H1 (cell line): ENCODE results near the gene ISM1. TPM values are rescaled to one million over a fixed set of nuclear protein-coding genes. Genes with fewer than 3 reads are reported as not detected.

Experiments
- CTCF ChIA-PET: fragments of 300-600 bp; sonication (Branson Sonifier 250); formaldehyde crosslinking; loops from one replicate; lab custom pipeline; 2021; ENCODE audit not compliant: partially characterized antibody; lab: Charles Lee
- POLR2A ChIA-PET: fragments of 300-600 bp; sonication (Branson Sonifier 250); formaldehyde crosslinking; loops from one replicate; lab custom pipeline; 2021; ENCODE audit warnings: inconsistent platforms; ENCODE audit not compliant: partially characterized antibody; lab: Charles Lee
- DNase-seq, 2 experiments: peaks; one replicate each; pipeline versions ENCODE4 v3.0.0 to v3.0.0-alpha.2; 2010 to 2022; ENCODE audit warnings: low spot score in 2 of 2, low read depth in 1 of 2, mixed read lengths in 1 of 2
- FAIRE-seq: peaks from 2 replicates; lab custom pipeline; 2011; peaks lifted over from hg19 to GRCh38; lab: Jason Lieb, UNC
- H2AFZ ChIP-seq: 2 replicates; pipeline ENCODE4 v1.8.1; 2012; ENCODE audit warnings: low read length, inconsistent platforms
- H2AK5ac ChIP-seq: 2 replicates; pipeline ENCODE4 v1.6.1; 2013; ENCODE audit warnings: low read depth, low read length
- H2BK120ac ChIP-seq: replicated peaks from 2 replicates; pipeline ENCODE3; 2013; ENCODE audit warnings: low read depth, low read length, inconsistent platforms
- H2BK12ac ChIP-seq: 2 replicates; pipeline ENCODE4 v1.6.1; 2013; ENCODE audit warnings: low read depth, low read length
- H2BK15ac ChIP-seq: 2 replicates; pipeline ENCODE4 v1.6.1; 2013; ENCODE audit warnings: low read length
- H2BK20ac ChIP-seq: 2 replicates; pipeline ENCODE4 v1.6.1; 2013; ENCODE audit warnings: low read length
- H2BK5ac ChIP-seq: 2 replicates; pipeline ENCODE4 v1.6.1; 2013; ENCODE audit warnings: low read depth, low read length
- H3K14ac ChIP-seq: 2 replicates; pipeline ENCODE4 v1.6.1; 2013; ENCODE audit warnings: inconsistent platforms; ENCODE audit not compliant: insufficient read length
- H3K18ac ChIP-seq: 2 replicates; pipeline ENCODE4 v1.6.1; 2013; ENCODE audit warnings: low read length; ENCODE audit errors: extremely low read depth
- H3K23ac ChIP-seq: 2 replicates; pipeline ENCODE4 v1.6.1; 2013; ENCODE audit warnings: inconsistent platforms; ENCODE audit not compliant: insufficient read length
- H3K23me2 ChIP-seq: 2 replicates; pipeline ENCODE4 v1.6.1; 2013; ENCODE audit warnings: low read depth, low read length
- H3K27ac ChIP-seq: 2 replicates; pipeline ENCODE4 v1.6.1; 2011; ENCODE audit warnings: low read depth, low read length, inconsistent platforms
- H3K27me3 ChIP-seq, 4 experiments: replicated peaks in 1 of 4; 1 replicate in 1 of 4; 2 replicates in 3 of 4; pipeline versions ENCODE4 v1.6.1 to v1.8.1; 2011 to 2013; ENCODE audit warnings: low read length in 3 of 4, mild to moderate bottlenecking in 3 of 4, inconsistent platforms in 2 of 4, mixed read lengths in 2 of 4, moderate library complexity in 1 of 4; ENCODE audit not compliant: control insufficient read depth in 3 of 4, insufficient read depth in 3 of 4; ENCODE audit errors: extremely low read depth in 1 of 4
- H3K36me3 ChIP-seq, 4 experiments: 2 replicates each; pipeline versions ENCODE4 v1.6.1 to v1.8.1; 2011 to 2013; ENCODE audit warnings: mild to moderate bottlenecking in 4 of 4, low read length in 3 of 4, moderate library complexity in 2 of 4, control low read depth in 1 of 4, inconsistent platforms in 1 of 4; ENCODE audit not compliant: insufficient read depth in 4 of 4, control insufficient read depth in 2 of 4
- H3K4ac ChIP-seq: replicated peaks from 2 replicates; pipeline ENCODE3; 2013; ENCODE audit warnings: low read length, low read depth, mixed read lengths, inconsistent platforms; ENCODE audit not compliant: insufficient read length
- H3K4me1 ChIP-seq, 4 experiments: replicated peaks in 1 of 4; 1 replicate in 1 of 4; 2 replicates in 3 of 4; pipeline versions ENCODE4 v1.6.1 to v1.8.1; 2011 to 2013; ENCODE audit warnings: low read length in 3 of 4, inconsistent platforms in 2 of 4, mixed read lengths in 1 of 4; ENCODE audit not compliant: insufficient read depth in 4 of 4, control insufficient read depth in 3 of 4
- H3K4me2 ChIP-seq, 2 experiments: 2 replicates each; pipeline versions ENCODE4 v1.6.1 to v1.8.1; 2011 to 2013; ENCODE audit warnings: low read depth in 2 of 2, low read length in 2 of 2, control low read depth in 1 of 2, inconsistent platforms in 1 of 2, mild to moderate bottlenecking in 1 of 2; ENCODE audit not compliant: insufficient read depth in 1 of 2
- H3K4me3 ChIP-seq, 4 experiments: fragments of 200-600, 300-600 bp in 1 of 4; sonication (generic), shearing (Covaris generic), sonication (Bioruptor Twin) in 1 of 4; 2 replicates each; pipeline versions ENCODE4 v1.5.1 to v1.8.1; 2011 to 2016; ENCODE audit warnings: low read length in 4 of 4, low read depth in 3 of 4, control low read depth in 2 of 4, inconsistent platforms in 2 of 4, mild to moderate bottlenecking in 2 of 4, mixed read lengths in 1 of 4, moderate library complexity in 1 of 4; ENCODE audit not compliant: insufficient read depth in 2 of 4; ENCODE audit errors: extremely low read depth in 1 of 4
- H3K56ac ChIP-seq: replicated peaks from 2 replicates; pipeline ENCODE3; 2013; ENCODE audit warnings: low read depth, mild to moderate bottlenecking, mixed read lengths, low read length, inconsistent platforms; ENCODE audit not compliant: insufficient read length
- H3K79me1 ChIP-seq: 2 replicates; pipeline ENCODE4 v1.6.1; 2013; ENCODE audit warnings: low read depth, low read length, control low read depth
- H3K79me2 ChIP-seq, 2 experiments: 2 replicates each; pipeline versions ENCODE4 v1.6.1 to v1.8.1; 2012 to 2013; ENCODE audit warnings: low read length in 2 of 2, mild to moderate bottlenecking in 2 of 2, inconsistent platforms in 1 of 2; ENCODE audit not compliant: insufficient read depth in 2 of 2, control insufficient read depth in 1 of 2
- H3K9ac ChIP-seq, 4 experiments: replicated peaks in 1 of 4; 1 replicate in 1 of 4; 2 replicates in 3 of 4; pipeline versions ENCODE4 v1.6.1 to v1.8.1; 2011 to 2013; ENCODE audit warnings: low read depth in 3 of 4, low read length in 3 of 4, control low read depth in 2 of 4, mild to moderate bottlenecking in 2 of 4, moderate library complexity in 2 of 4, inconsistent platforms in 1 of 4; ENCODE audit errors: extremely low read depth in 1 of 4
- H3K9me3 ChIP-seq, 2 experiments: 2 replicates each; pipeline versions ENCODE4 v1.6.1 to v1.8.1; 2012 to 2013; ENCODE audit warnings: mild to moderate bottlenecking in 2 of 2, moderate library complexity in 2 of 2, control low read depth in 1 of 2, inconsistent platforms in 1 of 2, low read depth in 1 of 2, low read length in 1 of 2, mixed read lengths in 1 of 2; ENCODE audit not compliant: insufficient read depth in 2 of 2
- H4K20me1 ChIP-seq, 2 experiments: replicated peaks in 1 of 2; 2 replicates each; pipeline versions ENCODE3 to v1.8.1; 2011 to 2013; ENCODE audit warnings: inconsistent platforms in 2 of 2, low read length in 2 of 2, mild to moderate bottlenecking in 1 of 2; ENCODE audit not compliant: insufficient read depth in 2 of 2, control insufficient read depth in 1 of 2
- H4K5ac ChIP-seq: 2 replicates; pipeline ENCODE4 v1.6.1; 2013; ENCODE audit warnings: low read length, low read depth, mixed read lengths, inconsistent platforms; ENCODE audit not compliant: insufficient read length
- H4K8ac ChIP-seq: 2 replicates; pipeline ENCODE4 v1.8.0; 2013; ENCODE audit warnings: mild to moderate bottlenecking, moderate library complexity, low read length, inconsistent platforms; ENCODE audit not compliant: insufficient read depth; ENCODE audit errors: extremely low read depth
- H4K91ac ChIP-seq: replicated peaks from 2 replicates; pipeline ENCODE3; 2013; ENCODE audit warnings: low read length, mixed read lengths, inconsistent platforms; ENCODE audit not compliant: insufficient read length
- KDM1A ChIP-seq: fragments of 200-600, 300-600 bp; sonication (generic); IDR thresholded peaks from 2 replicates; pipeline ENCODE4 v1.7.1; 2016; ENCODE audit warnings: mild to moderate bottlenecking, low read length, borderline replicate concordance
- NANOG ChIP-seq: IDR thresholded peaks from 2 replicates; pipeline ENCODE4 v1.6.1; 2011; ENCODE audit warnings: low read length, low read depth, mild to moderate bottlenecking, inconsistent platforms; ENCODE audit not compliant: insufficient read depth, poor library complexity, severe bottlenecking
- NRF1 ChIP-seq: IDR thresholded peaks from 2 replicates; pipeline ENCODE4 v1.6.1; 2011; ENCODE audit warnings: mild to moderate bottlenecking, low read depth, low read length, improper control_type of control experiment
- POLR2A ChIP-seq, 2 experiments: IDR thresholded peaks; 1 replicate in 1 of 2; 2 replicates in 1 of 2; pipeline ENCODE4 v1.6.1; 2011; ENCODE audit warnings: low read depth in 2 of 2, low read length in 2 of 2, mild to moderate bottlenecking in 2 of 2; ENCODE audit errors: control extremely low read depth in 1 of 2
- RNF2 ChIP-seq: fragments of 200-900, 300-1000 bp; sonication (generic); IDR thresholded peaks from 2 replicates; pipeline ENCODE4 v1.7.1; 2016; ENCODE audit warnings: borderline replicate concordance, low read depth, mild to moderate bottlenecking, antibody characterized with exemption, low read length; ENCODE audit not compliant: poor library complexity, severe bottlenecking; ENCODE audit errors: missing control alignments
- SIX5 ChIP-seq: IDR thresholded peaks from 2 replicates; pipeline ENCODE4 v1.6.1; 2011; ENCODE audit warnings: mild to moderate bottlenecking, low read depth, low read length
- TAF1 ChIP-seq: IDR thresholded peaks from 2 replicates; pipeline ENCODE4 v1.6.1; 2011; ENCODE audit warnings: mild to moderate bottlenecking, low read depth, low read length
- TCF12 ChIP-seq: IDR thresholded peaks from 2 replicates; pipeline ENCODE4 v1.6.1; 2011; ENCODE audit warnings: low read depth, mild to moderate bottlenecking, low read length
- ZNF274 ChIP-seq: IDR thresholded peaks from 2 replicates; pipeline ENCODE4 v1.7.0; 2012; ENCODE audit warnings: low read length, borderline replicate concordance; ENCODE audit errors: extremely low read depth
- WGBS, 2 experiments: shearing (Covaris generic) in 1 of 2; methylation state at CpG; one replicate each; pipeline versions ENCODE4 v1.1.6 to v1.1.7; 2013 to 2015; ENCODE audit warnings: low lambda C conversion rate in 2 of 2, mixed read lengths in 2 of 2, inconsistent platforms in 1 of 2, low coverage in 1 of 2, missing lambda C conversion rate in 1 of 2; ENCODE audit not compliant: insufficient replicate concordance in 2 of 2, insufficient coverage in 1 of 2, insufficient read length in 1 of 2; ENCODE audit errors: extremely low coverage in 1 of 2, missing lambda C conversion rate in 1 of 2; 5-methylcytosine and 5-hydroxymethylcytosine counted together
- polyA plus RNA-seq, 7 experiments: library from polyadenylated mRNA; depleted of rRNA in 3 of 7; stranded (reverse) in 5 of 7; unstranded in 2 of 7; fragments of >200 nt in 5 of 7; fragments of 200-250 nt in 2 of 7; gene quantifications; 1 replicate in 5 of 7; 2 replicates in 1 of 7; 4 replicates in 1 of 7; pipeline versions ENCODE4 v1.2.1 to v1.2.3, GENCODE V29; 2011 to 2013; ENCODE audit warnings: missing spikeins in 2 of 7, mixed read lengths in 2 of 7
- total RNA-seq: library from RNA; stranded (reverse); fragmentation: NEBNext Ultra II Directional; extraction: Animal tissue kit (Norgen Biotek cat#: 25700); gene quantifications from 2 replicates; pipeline ENCODE4 v1.2.1, GENCODE V29; 2021
- TF ChIP-seq, protein P1 (sequence below), 3 experiments: IDR thresholded peaks; 1 replicate in 2 of 3; 2 replicates in 1 of 3; pipeline versions ENCODE4 v1.5.1 to v1.6.1; 2011; ENCODE audit warnings: low read length in 3 of 3, mild to moderate bottlenecking in 3 of 3, inconsistent platforms in 2 of 3, low read depth in 1 of 3, moderate library complexity in 1 of 3; ENCODE audit not compliant: insufficient read depth in 1 of 3; ENCODE audit errors: control extremely low read depth in 1 of 3
- TF ChIP-seq, protein P2 (sequence below): IDR thresholded peaks from 2 replicates; pipeline ENCODE4 v1.6.1; 2011; ENCODE audit warnings: low read depth, mild to moderate bottlenecking, low read length; ENCODE audit not compliant: insufficient read depth

Gene ISM1
- total and polyA plus RNA-seq, 2 of the 8 experiments (the other 6 are each of a cell fraction or from before 2014, with no cell fraction given) = 0.62 to 0.97 TPM

GRCh38 chr20:13317439-13317838, 96.4 kb downstream of the ISM1 start:
- no peaks in the 10 kb centered on the region for H3K4me1 ChIP-seq
- H3K9ac ChIP-seq = no peak overlapping the region
- FAIRE-seq (no peak), DNase-seq (no peak)
- no peak overlapping the region for H2BK20ac ChIP-seq
- H4K5ac ChIP-seq = no peak overlapping the region
- no peaks in the 10 kb centered on the region for H3K23me2 ChIP-seq
- 74% methylated on average over 1 of the region's 1 CpG; no CpG with 5 or more reads in 1 of the 2 experiments for WGBS, 2 experiments
- H2AK5ac ChIP-seq = no peak overlapping the region
- no peak overlapping the region for H3K4me2 ChIP-seq
- H3K23ac ChIP-seq = no peak overlapping the region
- H3K9me3 ChIP-seq = peaks cover 3 to 4% of the 10 kb centered on the region in 2 experiments; a peak in 1 of 4 replicates
- no peak overlapping the region for H2BK5ac ChIP-seq
- H2AFZ ChIP-seq = no peak overlapping the region
- H3K79me1 ChIP-seq = no peaks in the 10 kb centered on the region
- H3K79me2 ChIP-seq = no peaks in the 10 kb centered on the region
- no peaks in the 10 kb centered on the region for H3K27me3 ChIP-seq
- H3K4me3 ChIP-seq = no peak overlapping the region
- ChIA-PET POLR2A (no interaction called here), CTCF (interaction anchor here (0.8 kb wide), 1 partner anchor 15 kb away, joined by 5 read pairs; no protein-coding TSS in a partner anchor)
- no peak overlapping the region for H3K18ac ChIP-seq
- no peaks in the 10 kb centered on the region for H4K20me1 ChIP-seq
- no peaks in the 10 kb centered on the region for H3K36me3 ChIP-seq
- no peak overlapping the region for H4K91ac ChIP-seq
- H2BK12ac ChIP-seq = no peak overlapping the region
- H2BK15ac ChIP-seq = no peak overlapping the region
- H3K14ac ChIP-seq = no peak overlapping the region
- no peak overlapping the region for H4K8ac ChIP-seq
- H3K56ac ChIP-seq = no peak overlapping the region
- no peak overlapping the region for H3K4ac ChIP-seq
- H3K27ac ChIP-seq = no peak overlapping the region
- H2BK120ac ChIP-seq = no peak overlapping the region
- TF ChIP-seq SIX5 (no peak), TCF12 (no peak), RNF2 (no peak), ZNF274 (no peak), KDM1A (no peak), NANOG (no peak), NRF1 (no peak), POLR2A (IDR thresholded peaks at IDR 0.05; ENCODE audit: control extremely low read depth in 1 of 2, low read depth in 2 of 2, low read length in 2 of 2) (no peak), TAF1 (no peak)
- TF ChIP-seq, protein P1, sequence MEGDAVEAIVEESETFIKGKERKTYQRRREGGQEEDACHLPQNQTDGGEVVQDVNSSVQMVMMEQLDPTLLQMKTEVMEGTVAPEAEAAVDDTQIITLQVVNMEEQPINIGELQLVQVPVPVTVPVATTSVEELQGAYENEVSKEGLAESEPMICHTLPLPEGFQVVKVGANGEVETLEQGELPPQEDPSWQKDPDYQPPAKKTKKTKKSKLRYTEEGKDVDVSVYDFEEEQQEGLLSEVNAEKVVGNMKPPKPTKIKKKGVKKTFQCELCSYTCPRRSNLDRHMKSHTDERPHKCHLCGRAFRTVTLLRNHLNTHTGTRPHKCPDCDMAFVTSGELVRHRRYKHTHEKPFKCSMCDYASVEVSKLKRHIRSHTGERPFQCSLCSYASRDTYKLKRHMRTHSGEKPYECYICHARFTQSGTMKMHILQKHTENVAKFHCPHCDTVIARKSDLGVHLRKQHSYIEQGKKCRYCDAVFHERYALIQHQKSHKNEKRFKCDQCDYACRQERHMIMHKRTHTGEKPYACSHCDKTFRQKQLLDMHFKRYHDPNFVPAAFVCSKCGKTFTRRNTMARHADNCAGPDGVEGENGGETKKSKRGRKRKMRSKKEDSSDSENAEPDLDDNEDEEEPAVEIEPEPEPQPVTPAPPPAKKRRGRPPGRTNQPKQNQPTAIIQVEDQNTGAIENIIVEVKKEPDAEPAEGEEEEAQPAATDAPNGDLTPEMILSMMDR (IDR thresholded peaks at IDR 0.05; ENCODE audit: control extremely low read depth in 1 of 3, insufficient read depth in 1 of 3, low read depth in 1 of 3, low read length in 3 of 3) = no peak
- TF ChIP-seq, protein P2, sequence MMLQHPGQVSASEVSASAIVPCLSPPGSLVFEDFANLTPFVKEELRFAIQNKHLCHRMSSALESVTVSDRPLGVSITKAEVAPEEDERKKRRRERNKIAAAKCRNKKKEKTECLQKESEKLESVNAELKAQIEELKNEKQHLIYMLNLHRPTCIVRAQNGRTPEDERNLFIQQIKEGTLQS = no peak
